ENCODE data around the gene SNRPD1. TPM values are rescaled to one million over a fixed set of nuclear protein-coding genes. Genes with fewer than 3 reads are reported as not detected.

SNRPD1 gene
- total and polyA plus RNA-seq, 2 donors (not counting 3 experiments of a cell fraction or from before 2014, with no cell fraction given): 16.6 to 97.3 TPM

- Histone ChIP-seq H3K27ac (ENCODE audit: insufficient read depth, low read depth, low read length) (no peak overlapping the region), H3K9me1 (replicated peaks; ENCODE audit: control insufficient read depth, extremely low read depth, insufficient read depth, low read length) (no peaks in the 10 kb centered on the region), H3K27me3 (ENCODE audit: control insufficient read depth in 2 of 2, insufficient read depth in 2 of 2, low read length in 2 of 2) (no peaks in the 10 kb centered on the region), H3K9ac (replicated peaks; ENCODE audit: extremely low read depth, insufficient read depth, low read length) (no peak overlapping the region), H3K9me3 (replicated peaks; ENCODE audit: control insufficient read depth, insufficient read depth, low read length) (no peaks in the 10 kb centered on the region), H4K20me1 (replicated peaks; ENCODE audit: control insufficient read depth, extremely low read depth, insufficient read depth, low read length) (no peaks in the 10 kb centered on the region), H3K4me1 (ENCODE audit: control insufficient read depth, extremely low read depth, insufficient read depth, low read length) (no peaks in the 10 kb centered on the region), H3K79me2 (ENCODE audit: control insufficient read depth, insufficient read depth, low read length) (no peaks in the 10 kb centered on the region), H3K4me3 (replicated peaks in 1 of 3; ENCODE audit: insufficient read depth in 1 of 3, low read depth in 1 of 3, low read length in 3 of 3) (no peak overlapping the region), H3K36me3 (ENCODE audit: control insufficient read depth in 2 of 2, extremely low read depth in 1 of 2, insufficient read depth in 2 of 2, low read length in 2 of 2) (no peaks in the 10 kb centered on the region), H2AFZ (ENCODE audit: low read depth, low read length) (no peak overlapping the region), H3K4me2 (ENCODE audit: insufficient read depth, low read length) (no peak overlapping the region)
- DNase-seq (ENCODE audit: low read depth, low spot score): no peak
- ChIA-PET POLR2A (no interaction called here), CTCF (interaction anchor here (1.2 kb wide), 1 partner anchor 17 kb away, joined by 3 read pairs; no protein-coding TSS in a partner anchor)
- TF ChIP-seq JUN (IDR thresholded peaks at IDR 0.05; ENCODE audit: borderline replicate concordance, insufficient read depth, insufficient read length, low read depth): no peak
- no peak for TF ChIP-seq CTCF (IDR thresholded peaks at IDR 0.05; ENCODE audit: extremely low read depth in 1 of 2, insufficient read depth in 1 of 2, low read depth in 1 of 2, low read length in 2 of 2)
- TF ChIP-seq EZH2 (IDR thresholded peaks at IDR 0.05; ENCODE audit: borderline replicate concordance, low read depth, low read length, severe bottlenecking): no peak
- no peak for TF ChIP-seq POLR2AphosphoS5 (IDR thresholded peaks at IDR 0.05; ENCODE audit: insufficient read depth, low read depth, low read length)
- no peak for TF ChIP-seq MAX (IDR thresholded peaks at IDR 0.05; ENCODE audit: insufficient read depth, insufficient read length)
- no peak for TF ChIP-seq POLR2A (IDR thresholded peaks at IDR 0.05; ENCODE audit: low read depth, low read length)
- no peak for TF ChIP-seq FOS (IDR thresholded peaks at IDR 0.05; ENCODE audit: borderline replicate concordance, insufficient read depth, low read length)
- TF ChIP-seq GATA2 (IDR thresholded peaks at IDR 0.05; ENCODE audit: insufficient read depth, insufficient read length, low read depth, low read length): no peak
- no peak for TF ChIP-seq MYC (IDR thresholded peaks at IDR 0.05; ENCODE audit: low read depth, low read length)
- no TSS peak for BruUV-seq (replicated peaks)
- FAIRE-seq: no peak
- dilution Hi-C loops (cut with MboI; ENCODE audit: extremely low pct_ligation_motif_present, low sequenced_read_pairs) (no loop called here), intact Hi-C loops (cut with micrococcal nuclease) (no loop called here)
These were observed 50.5 kb downstream of the SNRPD1 start for GRCh38 chr18:21662581-21662980.

Data from endothelial cell of umbilical vein (primary cell).